ENCODE measurements around the gene NECAB3.

GRCh38 chr20:33704197-33704924 is 30.1 kb upstream of the NECAB3 start:
- TF ChIP-seq CTCF (IDR thresholded peaks at IDR 0.05), result no peak
- TF ChIP-seq EZH2phosphoT487 (IDR thresholded peaks at IDR 0.05), result no peak
- no peak for TF ChIP-seq EZH2 (IDR thresholded peaks at IDR 0.05)
